K562 (cell line): ENCODE measurements around the gene MCL1. TPM values are rescaled to one million over a fixed set of nuclear protein-coding genes. Genes with fewer than 3 reads are reported as not detected.
A peak's percentile ranks its signal among the peaks of the same experiment; 100 is the strongest.

Source experiments
- ATF1 ChIP-seq, 2 experiments: fragments of 450-650 bp in 1 of 2; IDR thresholded peaks; 2 replicates each; pipeline ENCODE4 v1.6.1; 2016; ENCODE audit warnings: missing compliant biosample characterization in 1 of 2, missing genetic modification characterization in 1 of 2
- HDAC1 ChIP-seq, 2 experiments: fragments of 450-650 bp; IDR thresholded peaks; 2 replicates each; pipeline ENCODE4 v1.6.1; 2016 to 2017; ENCODE audit warnings: inconsistent platforms in 1 of 2, mild to moderate bottlenecking in 1 of 2, moderate library complexity in 1 of 2
- JUND ChIP-seq, 2 experiments: IDR thresholded peaks; 2 replicates in 1 of 2; 3 replicates in 1 of 2; pipeline ENCODE4 v1.6.1; 2011; ENCODE audit warnings: borderline replicate concordance in 2 of 2, low read depth in 2 of 2, low read length in 2 of 2, improper control_type of control experiment in 1 of 2, missing biosample characterization in 1 of 2, missing genetic modification characterization in 1 of 2, missing genetic modification reagents in 1 of 2
- KLF1 ChIP-seq: fragments of 450-650 bp; IDR thresholded peaks from 2 replicates; pipeline ENCODE4 v1.6.1; 2016; ENCODE audit warnings: missing genetic modification characterization, missing compliant biosample characterization
- MECOM ChIP-seq: fragments of 250-450 bp; sonication (Bioruptor Pico); IDR thresholded peaks from 2 replicates; pipeline ENCODE4 v1.8.0; 2022; ENCODE audit warnings: inconsistent platforms
- MEF2A ChIP-seq: IDR thresholded peaks from 2 replicates; pipeline ENCODE4 v1.6.1; 2011; ENCODE audit warnings: low read depth, mild to moderate bottlenecking, low read length, moderate library complexity; ENCODE audit not compliant: control insufficient read depth
- MYBL2 ChIP-seq, 2 experiments: fragments of 450-650 bp in 1 of 2; sonication (generic) in 1 of 2; formaldehyde crosslinking in 1 of 2; IDR thresholded peaks; 2 replicates each; pipeline versions ENCODE4 v1.6.1 to v1.8.1; 2017 to 2022; ENCODE audit warnings: borderline replicate concordance in 1 of 2, inconsistent platforms in 1 of 2, low read depth in 1 of 2, mild to moderate bottlenecking in 1 of 2, missing genetic modification reagents in 1 of 2, moderate library complexity in 1 of 2
- PKNOX1 ChIP-seq: fragments of 450-650 bp; IDR thresholded peaks from 2 replicates; pipeline ENCODE4 v1.6.1; 2016
- PML ChIP-seq: IDR thresholded peaks from 2 replicates; pipeline ENCODE4 v1.6.1; 2012; ENCODE audit warnings: low read length, inconsistent platforms
- RFX1 ChIP-seq: fragments of 450-650 bp; IDR thresholded peaks from 2 replicates; pipeline ENCODE4 v1.6.1; 2016; ENCODE audit warnings: mild to moderate bottlenecking, moderate library complexity
- TSC22D4 ChIP-seq: fragments of 450-650 bp; IDR thresholded peaks from 2 replicates; pipeline ENCODE4 v1.6.1; 2016; ENCODE audit warnings: missing genetic modification characterization, missing biosample characterization, control low read depth
- XRCC5 ChIP-seq: fragments of 200-400 bp; formaldehyde crosslinking; IDR thresholded peaks from 2 replicates; pipeline ENCODE4 v1.6.1; 2017; ENCODE audit warnings: low read depth, mild to moderate bottlenecking, low read length
- ZBTB40 ChIP-seq, 2 experiments: fragments of 450-650 bp in 1 of 2; sonication (generic) in 1 of 2; formaldehyde crosslinking in 1 of 2; IDR thresholded peaks; 2 replicates each; pipeline versions ENCODE4 v1.7.1 to v1.9.0; 2016 to 2022; ENCODE audit warnings: inconsistent platforms in 1 of 2, mild to moderate bottlenecking in 1 of 2, missing genetic modification reagents in 1 of 2
- ZFX ChIP-seq: sonication (generic); formaldehyde crosslinking; IDR thresholded peaks from 2 replicates; pipeline ENCODE4 v1.8.0; 2022; ENCODE audit warnings: mild to moderate bottlenecking, missing genetic modification reagents, moderate library complexity
- ZNF217 ChIP-seq: sonication (generic); formaldehyde crosslinking; IDR thresholded peaks from 2 replicates; pipeline ENCODE4 v1.8.0; 2022; ENCODE audit warnings: mild to moderate bottlenecking, missing genetic modification reagents
- ZNF785 ChIP-seq: fragments of 250-450 bp; sonication (Bioruptor Pico); IDR thresholded peaks from 2 replicates; pipeline ENCODE4 v1.4.0; 2020; ENCODE audit warnings: mild to moderate bottlenecking
- polyA plus RNA-seq, 8 experiments: library from polyadenylated mRNA; depleted of rRNA in 4 of 8; stranded (reverse) in 5 of 8; unstranded in 3 of 8; fragments of >200 nt; fragmentation: Nextera tagmentation in 2 of 8; fragmentation: Illumina TruSeq in 1 of 8; extraction: Ambion mirVana in 2 of 8; extraction: Trizol in 1 of 8; gene quantifications; 2 replicates each; pipeline versions ENCODE4 v1.2.1 to v1.2.3, GENCODE V29; 2011 to 2014; ENCODE audit warnings: inconsistent platforms in 1 of 8, missing spikeins in 1 of 8
- total RNA-seq, 7 experiments: library from RNA; depleted of rRNA in 6 of 7; stranded (reverse); fragments of >200 nt in 6 of 7; fragmentation: Illumina TruSeq in 2 of 7; extraction: Trizol in 2 of 7; gene quantifications; 2 replicates each; pipeline versions ENCODE4 v1.2.1 to v1.2.3, GENCODE V29; 2011 to 2021; ENCODE audit warnings: low replicate concordance in 1 of 7
- TF ChIP-seq, protein P1 (sequence below): fragments of 450-650 bp; conservative IDR thresholded peaks from 2 replicates; pipeline ENCODE4 v1.6.1; 2016; ENCODE audit warnings: missing genetic modification characterization, low read depth, mild to moderate bottlenecking, missing compliant biosample characterization, moderate library complexity

MCL1 gene
- total and polyA plus RNA-seq, 9 of the 15 experiments (the other 6 are each of a cell fraction or from before 2014, with no cell fraction given), result 27.1 to 224 (median 138) TPM

GRCh38 chr1:150561974-150562445 is 17.4 kb downstream of the MCL1 start (continued):
- TF ChIP-seq ZBTB40 (IDR thresholded peaks at IDR 0.05) (no peak), ZBTB40 (CRISPR knock-in tag; IDR thresholded peaks at IDR 0.05) (no peak), JUND (IDR thresholded peaks at IDR 0.05; ENCODE audit: borderline replicate concordance, low read depth, low read length) (peak; percentile 67; the same call in 1 of the 2 replicates), JUND (tag; IDR thresholded peaks at IDR 0.05; ENCODE audit: borderline replicate concordance, low read depth, low read length) (no peak; the same call in 2 of the 3 replicates), MYBL2 (IDR thresholded peaks at IDR 0.05; ENCODE audit: low read depth) (no peak), MYBL2 (CRISPR knock-in tag; IDR thresholded peaks at IDR 0.05; ENCODE audit: borderline replicate concordance) (no peak), MEF2A (no peak), RFX1 (no peak), PKNOX1 (no peak), KLF1 (tag) (peak; percentile 62; the same call in 1 of the 2 replicates), XRCC5 (no peak), ATF1 (CRISPR knock-in tag; IDR thresholded peaks at IDR 0.05) (no peak), ATF1 (tag; IDR thresholded peaks at IDR 0.05) (peak; percentile 70), HDAC1 (IDR thresholded peaks at IDR 0.05) (no peak), MECOM (CRISPR knock-in tag) (no peak), PML (no peak), ZFX (CRISPR knock-in tag) (peak; percentile 30; the same call in 1 of the 2 replicates), ZNF785 (CRISPR knock-in tag) (no peak), ZNF217 (CRISPR knock-in tag) (no peak), TSC22D4 (tag) (no peak)
- TF ChIP-seq, protein P1, sequence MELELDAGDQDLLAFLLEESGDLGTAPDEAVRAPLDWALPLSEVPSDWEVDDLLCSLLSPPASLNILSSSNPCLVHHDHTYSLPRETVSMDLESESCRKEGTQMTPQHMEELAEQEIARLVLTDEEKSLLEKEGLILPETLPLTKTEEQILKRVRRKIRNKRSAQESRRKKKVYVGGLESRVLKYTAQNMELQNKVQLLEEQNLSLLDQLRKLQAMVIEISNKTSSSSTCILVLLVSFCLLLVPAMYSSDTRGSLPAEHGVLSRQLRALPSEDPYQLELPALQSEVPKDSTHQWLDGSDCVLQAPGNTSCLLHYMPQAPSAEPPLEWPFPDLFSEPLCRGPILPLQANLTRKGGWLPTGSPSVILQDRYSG (tag), result no peak
